HG02588 (cell line): ENCODE data around the gene DSP.

ENCODE experiments used
- ATAC-seq: cut with Tn5 transposase; IDR thresholded peaks from one replicate; pipeline ENCODE4 v1.9.1; 2021; ENCODE audit warnings: mild to moderate bottlenecking, moderate library complexity; ENCODE audit not compliant: unreplicated experiment

Gene DSP

GRCh38 chr6:7532821-7533220 lies 8.7 kb upstream of the DSP start:
- no peak for ATAC-seq

DNA sequence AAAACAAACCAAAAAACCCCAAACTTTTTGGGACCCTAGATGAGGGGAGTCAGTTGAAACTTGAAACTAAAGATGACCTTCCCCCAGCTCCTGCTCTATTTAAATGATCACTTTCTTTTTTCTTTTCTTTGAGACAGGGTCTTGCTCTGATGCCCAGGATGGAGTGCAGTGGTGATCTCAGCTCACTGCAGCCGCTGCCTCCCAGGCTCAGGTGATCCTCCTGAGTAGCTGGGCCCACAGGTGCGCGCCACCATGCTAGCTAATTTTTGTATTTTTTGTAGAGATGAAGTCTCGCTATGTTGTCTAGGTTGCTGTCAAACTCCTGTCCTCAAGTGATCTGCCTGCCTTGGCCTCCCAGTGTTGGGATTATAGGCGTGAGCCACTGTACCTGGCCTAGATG lies 7.3 kb upstream of the DSP start:
- no peak for ATAC-seq

DNA sequence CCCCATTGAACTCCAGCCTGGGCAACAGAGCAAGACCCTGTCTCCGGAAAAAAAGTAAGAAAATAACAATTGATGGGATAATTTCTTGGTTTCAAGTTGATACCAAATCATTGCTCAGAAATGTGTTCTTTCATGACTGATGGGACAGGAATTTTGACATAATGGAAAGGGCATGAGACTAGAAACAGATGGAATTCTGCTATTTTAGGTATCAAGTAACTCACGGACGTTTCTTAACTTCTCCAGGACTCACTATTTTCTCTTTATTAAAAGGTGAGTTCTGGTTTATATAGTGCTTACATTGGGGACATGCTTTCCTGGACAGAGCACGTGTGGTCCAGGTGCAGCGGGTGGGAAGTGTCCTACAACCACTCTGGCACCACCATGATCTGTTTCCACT lies 6.0 kb upstream of the DSP start:
- ATAC-seq, result no peak

DNA sequence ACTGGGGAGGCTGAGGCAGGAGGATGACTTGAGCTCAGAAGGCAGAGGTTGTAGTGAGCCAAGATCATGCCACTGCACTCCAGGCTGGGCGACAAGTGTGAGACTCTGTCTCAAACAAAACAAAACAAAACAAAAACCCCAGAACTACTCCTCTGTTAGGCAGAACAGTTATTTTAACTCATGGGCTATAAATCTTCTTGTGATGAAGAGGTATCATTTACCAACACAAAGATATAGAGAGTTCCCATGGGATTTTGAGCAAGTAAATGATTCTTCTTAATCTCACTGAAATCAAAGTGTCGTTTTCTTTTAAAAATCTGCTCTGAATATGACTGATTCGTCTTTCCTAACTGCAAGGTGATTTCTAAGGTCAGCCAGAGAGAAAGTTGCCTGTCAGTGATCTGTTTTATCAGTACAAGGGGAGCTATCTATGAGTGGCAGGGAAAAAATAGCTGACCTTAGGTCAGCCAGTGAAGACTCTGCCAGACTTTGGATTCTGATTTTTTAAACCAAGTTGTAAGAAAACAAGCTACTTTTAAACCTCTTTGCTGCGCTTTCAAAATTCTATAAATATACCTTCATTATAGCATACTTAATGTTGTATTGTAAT lies 3.8 kb upstream of the DSP start:
- ATAC-seq, result no peak

GRCh38 chr6:7538484-7538883 lies 3.0 kb upstream of the DSP start:
- ATAC-seq, result no peak

DNA sequence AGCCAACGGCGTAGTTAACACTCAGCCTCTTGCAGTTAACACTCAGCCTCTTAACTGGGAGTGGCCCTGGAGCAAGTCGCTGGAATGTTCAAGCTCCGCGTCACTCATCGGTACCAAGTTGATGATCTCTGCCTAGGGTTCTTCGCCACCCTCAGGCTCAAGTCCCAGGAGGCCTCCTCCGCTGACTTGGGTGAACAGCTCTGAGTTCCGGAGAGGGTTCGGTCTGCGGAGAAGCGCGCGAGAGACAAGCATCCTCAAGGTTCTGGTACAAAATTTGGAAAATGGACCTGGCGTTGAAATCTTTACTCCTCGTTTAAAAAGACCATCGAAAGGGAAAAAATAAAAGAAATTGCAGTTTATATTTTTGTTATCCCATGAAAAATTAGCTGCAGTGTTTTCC lies 876 bp upstream of the DSP start:
- no peak for ATAC-seq

DNA sequence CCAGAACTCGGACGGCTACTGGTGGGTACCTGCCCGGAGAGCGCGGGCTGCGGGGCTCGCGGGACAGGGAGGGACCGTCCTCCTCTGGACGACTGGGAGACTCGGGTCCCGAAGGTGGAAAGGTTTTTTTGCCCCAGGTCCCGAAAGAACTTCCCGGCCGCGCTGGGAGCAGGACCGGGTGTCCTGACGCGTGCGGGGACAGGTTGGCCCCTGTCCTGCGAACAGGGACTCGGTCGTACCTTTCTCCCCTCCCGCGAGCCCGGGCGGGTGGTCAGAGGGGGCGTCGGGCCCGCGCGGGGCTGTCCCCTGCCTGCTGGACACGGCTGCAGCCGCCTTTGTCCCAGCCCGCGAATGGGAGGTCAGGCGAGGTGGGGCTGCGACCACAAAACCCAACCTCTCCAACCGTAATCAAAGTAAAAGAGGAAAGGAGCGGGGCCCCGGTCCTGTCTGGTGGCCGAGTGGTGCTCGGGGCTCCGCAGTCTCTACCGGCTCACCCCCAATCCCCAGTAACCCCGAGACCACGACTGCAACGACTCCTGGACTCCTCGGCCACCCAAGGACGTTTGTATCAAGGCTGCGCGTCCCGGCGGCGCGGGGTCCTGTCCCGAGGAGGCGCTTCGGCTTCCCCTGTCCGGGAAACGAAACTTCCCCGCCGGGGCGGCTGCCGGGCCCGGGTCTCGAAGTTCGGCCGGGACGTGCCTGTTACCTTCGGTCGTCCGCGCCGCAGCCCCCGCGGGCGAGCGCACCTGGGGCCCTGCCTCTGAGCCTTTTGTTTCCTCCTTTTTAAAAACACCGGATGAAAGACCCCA lies 798 bp downstream of the DSP start:
- ATAC-seq, result no peak

DNA sequence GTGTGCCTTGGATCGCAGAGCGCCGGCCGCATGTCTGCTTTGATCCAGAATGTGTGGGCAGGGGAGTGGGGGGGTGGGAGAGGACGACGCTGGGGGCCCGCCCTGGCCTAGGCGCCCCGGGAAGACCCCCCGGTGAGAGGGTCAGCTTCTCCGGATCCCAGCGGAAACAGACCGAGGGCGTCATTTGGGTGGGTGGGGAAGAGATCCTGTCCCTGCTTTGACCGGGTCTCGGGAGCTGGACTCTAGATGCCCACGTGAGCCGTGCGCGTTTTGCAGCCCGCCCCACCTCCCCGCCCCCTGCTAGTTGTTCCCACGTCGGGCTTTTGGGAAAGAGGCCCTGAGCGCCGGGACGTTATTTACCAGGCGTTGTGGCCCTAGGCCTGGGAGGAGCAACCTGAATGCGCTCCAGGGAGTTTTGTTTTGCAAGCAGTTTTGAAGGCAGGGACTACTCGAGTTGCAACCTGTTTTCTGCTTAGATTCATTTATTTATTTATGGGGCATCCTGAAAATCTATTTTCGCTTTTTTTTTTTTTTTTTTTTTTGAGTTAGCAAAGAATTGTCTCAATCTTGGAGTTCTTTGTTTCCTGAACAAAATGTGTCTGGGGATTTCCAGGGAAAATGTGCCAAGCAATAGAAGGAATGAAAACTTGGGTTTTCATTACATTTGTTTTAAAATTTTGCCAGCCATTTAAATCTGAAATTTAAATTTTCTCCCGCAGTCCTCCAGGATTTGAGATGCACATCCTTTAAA lies 1.6 kb downstream of the DSP start:
- ATAC-seq, result no peak

DNA sequence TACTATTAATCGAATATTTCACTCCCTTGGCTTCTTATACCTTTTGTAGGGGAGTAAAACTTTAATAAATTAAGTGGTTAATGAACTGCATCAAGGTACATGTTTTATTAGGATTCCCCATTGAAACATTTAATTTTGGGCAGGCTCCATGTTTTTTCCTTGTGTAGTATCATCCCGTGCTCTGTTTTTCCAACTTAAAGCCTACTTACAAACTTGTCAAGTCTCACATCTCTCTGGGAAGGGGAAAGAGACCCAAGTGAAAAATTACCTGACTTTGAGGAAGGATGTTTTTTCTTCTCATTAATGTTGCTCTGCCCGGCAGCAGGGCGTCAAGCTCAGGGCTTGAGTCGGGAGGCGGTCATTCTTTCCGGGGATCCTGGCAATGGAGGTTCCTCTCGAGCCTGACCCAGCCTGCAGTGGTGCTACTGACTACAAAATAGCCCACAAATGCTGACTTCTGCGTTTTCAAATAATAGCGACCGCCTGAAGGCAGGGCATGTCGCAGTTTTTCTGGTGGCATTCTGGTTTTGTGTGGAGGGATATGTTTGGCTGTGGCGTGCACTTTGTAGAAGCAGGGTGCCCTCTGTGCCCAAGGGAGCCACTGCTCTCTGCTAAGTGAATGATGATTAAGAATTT lies 2.4 kb downstream of the DSP start:
- ATAC-seq, result no peak

- ATAC-seq, result no peak
Observed at GRCh38 chr6:7544597-7544996, 3.1 kb downstream of the DSP start.

- no peak for ATAC-seq
Observed at GRCh38 chr6:7545316-7546019, 4.0 kb downstream of the DSP start.

DNA sequence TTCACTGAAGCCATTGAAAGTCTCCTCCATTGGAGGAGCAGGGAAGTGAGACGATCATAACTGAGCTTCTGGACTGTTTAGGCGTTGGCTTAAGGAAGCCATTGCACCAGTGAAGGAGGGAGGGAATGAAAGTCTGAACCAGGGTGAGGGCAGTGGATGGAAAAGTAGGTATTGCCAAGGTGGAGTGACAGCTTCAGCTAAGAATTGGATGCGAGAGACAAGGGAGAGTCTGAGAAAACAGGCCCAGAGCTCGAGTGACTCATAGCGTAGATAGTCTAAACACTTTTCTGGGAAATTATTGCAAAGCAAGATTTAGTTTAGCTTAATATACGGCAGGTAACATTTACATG lies 4.5 kb downstream of the DSP start:
- no peak for ATAC-seq

- no peak for ATAC-seq
Observed at GRCh38 chr6:7546383-7546782, 4.9 kb downstream of the DSP start.

GRCh38 chr6:7546896-7547295 lies 5.4 kb downstream of the DSP start:
- no peak for ATAC-seq

DNA sequence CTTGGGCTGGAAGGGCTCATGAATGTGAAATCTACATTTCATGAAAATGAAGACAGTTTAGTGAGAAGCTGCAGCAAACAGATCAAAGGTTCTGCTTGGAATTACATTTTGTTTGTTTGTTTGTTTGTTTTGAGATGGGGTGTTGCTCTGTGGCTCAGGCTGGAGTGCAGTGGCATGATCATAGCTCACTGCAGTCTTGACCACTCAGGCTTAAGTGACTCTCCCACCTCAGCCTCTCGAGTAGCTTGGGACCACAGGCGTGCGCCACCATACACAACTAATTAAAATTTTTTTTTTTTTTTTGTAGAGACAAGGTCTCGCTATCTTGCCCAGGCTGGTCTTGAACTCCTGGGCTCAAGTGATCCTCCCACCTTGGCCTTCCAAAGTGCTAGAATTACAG lies 5.8 kb downstream of the DSP start:
- no peak for ATAC-seq

DNA sequence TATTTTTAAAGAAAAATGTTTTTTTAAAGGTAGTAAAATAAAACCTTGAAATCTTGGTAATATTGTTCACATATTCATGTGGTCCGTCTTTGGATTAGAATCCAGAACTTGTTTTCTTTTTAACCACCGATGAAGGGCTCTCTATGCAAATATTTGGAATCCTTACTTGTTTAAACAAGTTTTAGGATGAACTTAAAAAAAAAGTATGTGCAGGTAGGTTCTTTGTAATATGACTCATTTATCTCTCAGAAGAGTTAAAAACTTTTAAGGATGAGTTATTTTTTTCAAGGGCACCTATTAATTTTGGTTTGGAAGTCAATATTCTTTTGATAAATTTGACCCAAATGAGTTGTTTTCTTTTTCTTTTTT lies 8.9 kb downstream of the DSP start:
- no peak for ATAC-seq

GRCh38 chr6:7554533-7555275 lies 13.2 kb downstream of the DSP start:
- ATAC-seq, result no peak

- no peak for ATAC-seq
Observed at GRCh38 chr6:7555671-7556070, 14.2 kb downstream of the DSP start.

- no peak for ATAC-seq
Observed at GRCh38 chr6:7556394-7557106, 15.1 kb downstream of the DSP start.

DNA sequence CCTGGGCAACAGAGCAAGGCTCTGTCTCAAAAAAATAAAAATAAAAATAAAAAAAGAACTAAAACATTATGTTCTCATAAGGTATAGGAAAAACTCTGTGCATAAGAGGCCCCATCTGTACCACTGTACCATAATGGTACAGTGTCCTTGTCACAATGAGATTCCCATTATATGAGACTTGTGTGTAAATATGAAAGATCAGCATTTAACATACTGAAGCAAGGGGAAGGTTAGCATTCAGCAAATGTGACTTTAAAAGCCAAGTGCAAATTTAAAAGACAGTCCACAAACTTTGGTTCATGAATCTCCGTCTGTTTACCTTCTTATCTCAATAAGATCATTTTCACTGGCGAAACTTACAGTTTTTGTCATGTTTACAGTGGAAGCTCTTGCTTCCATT lies 16.2 kb downstream of the DSP start:
- no peak for ATAC-seq
